IPS-NIHi11 (cell line): ENCODE data around the gene ZNF808.
A peak's percentile ranks its signal among the peaks of the same experiment; 100 is the strongest.
"Not testable (repeated sequence)": the region's sequence is repeated elsewhere in the genome, so short reads cannot be mapped to it uniquely, and the experiment has no call there.

Experiments
- DNase-seq: peaks from one replicate; pipeline ENCODE4 v3.0.0; 2012; ENCODE audit warnings: mixed read lengths, low spot score

ZNF808 gene

GRCh38 chr19:52527134-52527955, at the start of gene ZNF808:
TSS of gene ZNF808 (plus strand) at chr19:52527668. CDS start at chr19:52543285, 15,617 bp downstream.
- DNase-seq: peak; percentile 88

GRCh38 chr19:52484111-52484743, 43.2 kb upstream of the ZNF808 start:
- DNase-seq: not testable (repeated sequence)

GRCh38 chr19:52485064-52485463, 42.4 kb upstream of the ZNF808 start:
- DNase-seq: not testable (repeated sequence)

- DNase-seq: not testable (repeated sequence)
These were observed 41.8 kb upstream of the ZNF808 start for GRCh38 chr19:52485561-52486240.

GRCh38 chr19:52492201-52492993, 35.1 kb upstream of the ZNF808 start:
- peak; percentile 89 for DNase-seq

GRCh38 chr19:52492994-52493470, 34.4 kb upstream of the ZNF808 start:
- DNase-seq: peak; percentile 67

GRCh38 chr19:52494518-52494917, 33.0 kb upstream of the ZNF808 start:
- DNase-seq: no peak

GRCh38 chr19:52498571-52498970, 28.9 kb upstream of the ZNF808 start:
- no peak for DNase-seq

GRCh38 chr19:52500474-52500873, 27.0 kb upstream of the ZNF808 start:
- peak; percentile 10 for DNase-seq

- DNase-seq: not testable (repeated sequence)
These were observed 26.5 kb upstream of the ZNF808 start for GRCh38 chr19:52500991-52501390.

GRCh38 chr19:52507266-52507665, 20.2 kb upstream of the ZNF808 start:
- DNase-seq: no peak

- no peak for DNase-seq
These were observed 11.3 kb upstream of the ZNF808 start for GRCh38 chr19:52516191-52516590.

- DNase-seq: no peak
These were observed 8.8 kb upstream of the ZNF808 start for GRCh38 chr19:52518646-52519045.

GRCh38 chr19:52519175-52519574, 8.3 kb upstream of the ZNF808 start:
- DNase-seq: not testable (repeated sequence)

GRCh38 chr19:52520013-52520412, 7.5 kb upstream of the ZNF808 start:
- no peak for DNase-seq

GRCh38 chr19:52522551-52522950, 4.9 kb upstream of the ZNF808 start:
- DNase-seq: peak; percentile 44

- no peak for DNase-seq
These were observed 3.4 kb upstream of the ZNF808 start for GRCh38 chr19:52524086-52524485.

- peak; percentile 18 for DNase-seq
These were observed 486 bp downstream of the ZNF808 start for GRCh38 chr19:52527956-52528351.

- no peak for DNase-seq
These were observed 5.0 kb downstream of the ZNF808 start for GRCh38 chr19:52532480-52532879.

GRCh38 chr19:52533901-52534300, 6.4 kb downstream of the ZNF808 start:
- DNase-seq: no peak

GRCh38 chr19:52535385-52535770, 7.9 kb downstream of the ZNF808 start:
- not testable (repeated sequence) for DNase-seq
